Tibial nerve (tissue), 4 donors: ENCODE data around the gene ZMYND8.

Source experiments
- EP300 ChIP-seq, 2 donors: sonication (generic); formaldehyde crosslinking; IDR thresholded peaks; one replicate each; pipeline ENCODE4 v1.6.1; 2017; ENCODE audit warnings: antibody characterized with exemption in 2 of 2, mild to moderate bottlenecking in 1 of 2
- POLR2A ChIP-seq, 2 donors: fragments of 450-650 bp; IDR thresholded peaks; one replicate each; pipeline ENCODE4 v1.6.1; 2017; ENCODE audit warnings: antibody characterized with exemption in 2 of 2, mild to moderate bottlenecking in 2 of 2, moderate library complexity in 2 of 2
- TF ChIP-seq, protein P1 (sequence below), 5 experiments: fragments of 200-600 bp in 3 of 5; fragments of 450-650 bp in 2 of 5; sonication (generic) in 3 of 5; IDR thresholded peaks; one replicate each; pipeline ENCODE4 v1.5.1; 2016 to 2019; ENCODE audit warnings: antibody characterized with exemption in 5 of 5, mild to moderate bottlenecking in 3 of 5, moderate library complexity in 2 of 5

DNA sequence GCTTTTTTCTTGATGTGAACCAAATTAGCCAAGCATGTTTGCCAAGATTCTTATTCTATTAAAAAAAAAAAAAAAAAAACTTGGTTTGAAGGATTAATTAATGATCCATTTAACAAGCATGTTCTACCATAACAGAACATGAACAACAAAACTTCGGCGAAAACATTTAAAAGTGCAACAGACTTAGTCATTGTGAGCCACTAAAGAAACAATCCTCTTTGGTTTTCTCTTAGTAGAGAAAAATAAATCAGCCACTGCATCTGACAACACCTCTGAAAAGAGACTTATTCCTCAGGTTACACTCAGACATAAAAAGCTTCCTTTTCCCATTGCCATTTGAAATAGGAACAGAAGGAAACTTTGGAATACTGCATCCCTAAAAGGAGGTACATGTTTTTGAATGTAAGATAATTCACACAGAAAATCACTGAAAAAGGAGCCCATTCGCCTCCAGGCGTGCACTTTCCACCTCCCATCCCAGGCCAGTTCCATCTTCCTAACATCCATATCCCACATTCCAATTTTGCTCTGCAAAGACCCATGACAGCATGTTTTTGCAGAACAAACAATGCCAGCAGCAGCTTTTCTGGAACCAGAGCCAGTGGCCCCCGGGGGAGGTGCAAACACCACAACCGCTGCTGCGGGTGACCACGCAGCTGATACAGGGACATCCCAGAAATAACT, 79.5 kb downstream of the ZMYND8 start:
- TF ChIP-seq POLR2A (IDR thresholded peaks at IDR 0.05) = no peak
- TF ChIP-seq, protein P1, sequence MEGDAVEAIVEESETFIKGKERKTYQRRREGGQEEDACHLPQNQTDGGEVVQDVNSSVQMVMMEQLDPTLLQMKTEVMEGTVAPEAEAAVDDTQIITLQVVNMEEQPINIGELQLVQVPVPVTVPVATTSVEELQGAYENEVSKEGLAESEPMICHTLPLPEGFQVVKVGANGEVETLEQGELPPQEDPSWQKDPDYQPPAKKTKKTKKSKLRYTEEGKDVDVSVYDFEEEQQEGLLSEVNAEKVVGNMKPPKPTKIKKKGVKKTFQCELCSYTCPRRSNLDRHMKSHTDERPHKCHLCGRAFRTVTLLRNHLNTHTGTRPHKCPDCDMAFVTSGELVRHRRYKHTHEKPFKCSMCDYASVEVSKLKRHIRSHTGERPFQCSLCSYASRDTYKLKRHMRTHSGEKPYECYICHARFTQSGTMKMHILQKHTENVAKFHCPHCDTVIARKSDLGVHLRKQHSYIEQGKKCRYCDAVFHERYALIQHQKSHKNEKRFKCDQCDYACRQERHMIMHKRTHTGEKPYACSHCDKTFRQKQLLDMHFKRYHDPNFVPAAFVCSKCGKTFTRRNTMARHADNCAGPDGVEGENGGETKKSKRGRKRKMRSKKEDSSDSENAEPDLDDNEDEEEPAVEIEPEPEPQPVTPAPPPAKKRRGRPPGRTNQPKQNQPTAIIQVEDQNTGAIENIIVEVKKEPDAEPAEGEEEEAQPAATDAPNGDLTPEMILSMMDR (IDR thresholded peaks at IDR 0.05) = no peak
- TF ChIP-seq EP300 (IDR thresholded peaks at IDR 0.05) = peak in 1 of 2 donors; percentile 23
